ENCODE measurements around the gene CACNA2D3.

CACNA2D3 gene

GRCh38 chr3:54294214-54294613 lies 171.9 kb downstream of the CACNA2D3 start:
- DNase-seq: no peak

- DNase-seq: no peak
Observed at GRCh38 chr3:54296531-54296930, 174.2 kb downstream of the CACNA2D3 start.

- no peak for DNase-seq
Observed at GRCh38 chr3:54299169-54299935, 177.0 kb downstream of the CACNA2D3 start.

- no peak for DNase-seq
Observed at GRCh38 chr3:54303517-54304375, 181.4 kb downstream of the CACNA2D3 start.

- DNase-seq: no peak
Observed at GRCh38 chr3:54304877-54305276, 182.5 kb downstream of the CACNA2D3 start.

- no peak for DNase-seq
Observed at GRCh38 chr3:54305409-54306099, 183.2 kb downstream of the CACNA2D3 start.

GRCh38 chr3:54307566-54308180 lies 185.3 kb downstream of the CACNA2D3 start:
- DNase-seq: no peak

- no peak for DNase-seq
Observed at GRCh38 chr3:54309601-54310000, 187.2 kb downstream of the CACNA2D3 start.

- DNase-seq: no peak
Observed at GRCh38 chr3:54311211-54311747, 188.9 kb downstream of the CACNA2D3 start.

- no peak for DNase-seq
Observed at GRCh38 chr3:54312156-54312899, 190.0 kb downstream of the CACNA2D3 start.

GRCh38 chr3:54313418-54313817 lies 191.1 kb downstream of the CACNA2D3 start:
- no peak for DNase-seq

GRCh38 chr3:54321520-54321919 lies 199.2 kb downstream of the CACNA2D3 start:
- no peak for DNase-seq

GRCh38 chr3:54322354-54322753 lies 200.0 kb downstream of the CACNA2D3 start:
- DNase-seq: no peak

GRCh38 chr3:54324103-54324502 lies 201.8 kb downstream of the CACNA2D3 start:
- no peak for DNase-seq

GRCh38 chr3:54326951-54327350 lies 204.6 kb downstream of the CACNA2D3 start:
- no peak for DNase-seq

- no peak for DNase-seq
Observed at GRCh38 chr3:54331341-54331740, 209.0 kb downstream of the CACNA2D3 start.

GRCh38 chr3:54337846-54338245 lies 215.5 kb downstream of the CACNA2D3 start:
- DNase-seq: no peak

GRCh38 chr3:54339608-54340007 lies 217.3 kb downstream of the CACNA2D3 start:
- no peak for DNase-seq

GRCh38 chr3:54341811-54342210 lies 219.5 kb downstream of the CACNA2D3 start:
- no peak for DNase-seq

GRCh38 chr3:54342676-54343075 lies 220.3 kb downstream of the CACNA2D3 start:
- no peak for DNase-seq

- no peak for DNase-seq
Observed at GRCh38 chr3:54343495-54343894, 221.1 kb downstream of the CACNA2D3 start.

Measured in NCI-H226 (cell line).